GM21825 (cell line): ENCODE results near the gene TEAD1.
A peak's percentile ranks its signal among the peaks of the same experiment; 100 is the strongest.

ENCODE experiments used
- ATAC-seq: cut with Tn5 transposase; IDR thresholded peaks from one replicate; pipeline ENCODE4 v1.9.1; 2021; ENCODE audit warnings: mild to moderate bottlenecking, moderate library complexity; ENCODE audit not compliant: unreplicated experiment

The TEAD1 gene

DNA sequence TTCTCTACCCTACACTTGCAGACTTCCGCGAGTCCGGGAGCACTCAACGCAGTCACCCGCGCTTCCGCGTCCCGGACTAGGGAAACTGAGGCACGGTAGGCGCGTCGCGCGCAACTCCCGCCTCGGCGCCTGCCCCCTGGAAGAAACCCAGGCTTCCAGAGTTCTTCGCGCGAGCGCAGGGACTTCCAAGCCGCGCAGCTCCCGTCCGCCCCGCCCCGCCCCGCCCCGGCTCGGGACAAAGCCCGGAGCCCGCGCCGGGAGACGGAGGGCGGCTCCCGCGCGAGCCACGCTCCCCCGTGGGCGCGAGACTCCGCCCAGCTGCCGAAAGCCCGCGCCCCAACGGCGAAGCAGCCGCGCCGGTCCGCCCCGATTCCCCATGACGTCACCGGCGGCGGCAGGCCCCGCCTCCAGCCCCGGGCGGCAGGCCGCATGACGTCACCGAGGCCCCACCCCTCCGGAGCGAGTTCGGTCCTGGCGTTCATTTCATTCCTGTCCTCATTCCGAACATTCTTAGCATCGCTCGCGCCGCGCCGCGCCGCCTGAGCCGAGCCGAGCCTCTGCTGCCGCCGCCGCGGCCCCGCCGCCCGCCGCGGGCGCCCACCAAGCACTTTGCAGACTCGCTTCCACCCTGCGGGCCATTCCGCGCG is at the start of gene TEAD1:
Gene TEAD1, plus strand, starts transcription at position 498 of the 647 bp plus-strand sequence.
- peak; percentile 89 for ATAC-seq

GRCh38 chr11:12624595-12624994 is 49.6 kb upstream of the TEAD1 start:
- no peak for ATAC-seq

DNA sequence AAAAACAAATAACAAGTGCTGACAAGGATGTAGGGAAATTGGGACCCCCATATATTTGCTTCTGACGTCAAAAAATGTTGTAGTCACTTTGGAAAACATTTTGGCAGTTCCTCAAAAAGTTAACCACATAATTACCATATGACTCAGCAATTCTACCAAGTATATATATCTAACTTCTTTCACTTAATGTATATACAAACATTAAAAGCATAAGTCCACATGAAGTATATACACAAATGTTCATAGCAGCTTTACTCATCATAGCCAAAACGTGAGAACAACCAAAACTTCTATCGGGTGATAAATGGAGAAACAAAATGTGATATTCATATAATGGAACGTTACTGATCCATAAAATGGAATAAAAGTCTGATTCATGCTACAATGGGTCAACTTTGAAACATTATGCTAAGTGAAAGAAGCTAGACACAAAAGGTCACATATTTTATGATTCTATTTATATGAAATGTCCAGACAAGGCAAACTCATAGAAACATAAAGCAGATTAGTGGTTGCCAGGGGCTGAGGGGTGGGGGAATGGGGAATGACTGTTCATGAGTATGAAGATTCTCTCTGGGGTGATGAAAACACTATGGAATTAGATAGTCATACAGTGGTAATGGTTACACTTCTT is 48.7 kb upstream of the TEAD1 start:
- no peak for ATAC-seq

GRCh38 chr11:12626616-12627015 is 47.6 kb upstream of the TEAD1 start:
- ATAC-seq, result no peak

- no peak for ATAC-seq
Observed at GRCh38 chr11:12628314-12628713, 45.9 kb upstream of the TEAD1 start.

DNA sequence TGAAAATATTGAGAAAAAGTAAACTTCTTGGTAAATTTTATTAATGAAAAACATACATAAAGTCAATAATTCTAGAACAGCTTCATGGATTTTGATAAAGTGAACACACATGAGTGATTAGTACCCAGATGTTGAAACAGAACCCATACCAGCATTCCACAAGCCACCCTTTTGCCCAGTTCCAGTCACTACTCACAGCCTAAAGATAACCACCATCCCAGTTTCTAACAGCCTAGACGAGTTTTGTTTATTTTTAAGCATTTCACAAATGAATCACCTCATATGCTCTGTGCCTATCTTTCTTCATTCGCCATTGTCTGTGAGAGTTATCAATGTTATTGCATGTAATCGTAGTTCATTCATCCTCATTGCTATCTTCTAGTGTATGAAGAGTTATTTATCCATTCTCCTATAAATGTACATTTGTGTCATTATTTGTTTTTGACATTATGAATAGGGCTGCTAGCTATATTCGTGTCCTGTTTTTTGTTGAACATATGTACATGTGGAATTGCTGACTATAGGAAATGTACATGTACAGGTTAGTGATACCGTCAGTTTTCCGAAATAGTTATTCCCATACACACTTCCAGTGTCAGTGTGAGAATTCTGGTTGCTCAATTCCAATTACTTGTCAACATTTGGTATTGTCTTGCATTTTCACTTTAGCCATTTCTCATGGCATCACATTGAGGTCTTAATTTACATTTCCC is 44.5 kb upstream of the TEAD1 start:
- ATAC-seq, result no peak

- no peak for ATAC-seq
Observed at GRCh38 chr11:12631651-12632050, 42.6 kb upstream of the TEAD1 start.

DNA sequence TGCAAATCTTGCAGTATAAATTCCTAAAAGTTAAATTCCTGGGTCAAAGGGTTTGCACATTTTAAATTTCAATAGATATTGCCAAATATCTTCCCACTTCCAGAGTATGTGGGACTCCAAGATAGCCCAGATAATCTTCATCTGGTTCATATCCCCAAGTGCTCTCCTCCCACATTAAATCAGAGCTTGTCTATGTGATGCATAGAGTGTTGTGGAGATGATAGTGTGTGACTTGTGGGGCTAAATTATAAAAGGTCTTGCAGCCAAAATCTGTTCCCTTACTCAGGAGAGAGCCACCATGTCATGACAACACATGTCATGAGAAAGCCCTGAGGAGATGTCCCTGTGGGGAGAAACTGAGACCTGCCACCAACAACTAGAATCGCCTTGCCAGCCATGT is 39.9 kb upstream of the TEAD1 start:
- no peak for ATAC-seq

GRCh38 chr11:12636871-12637410 is 37.3 kb upstream of the TEAD1 start:
- no peak for ATAC-seq

GRCh38 chr11:12639388-12639787 is 34.8 kb upstream of the TEAD1 start:
- no peak for ATAC-seq

DNA sequence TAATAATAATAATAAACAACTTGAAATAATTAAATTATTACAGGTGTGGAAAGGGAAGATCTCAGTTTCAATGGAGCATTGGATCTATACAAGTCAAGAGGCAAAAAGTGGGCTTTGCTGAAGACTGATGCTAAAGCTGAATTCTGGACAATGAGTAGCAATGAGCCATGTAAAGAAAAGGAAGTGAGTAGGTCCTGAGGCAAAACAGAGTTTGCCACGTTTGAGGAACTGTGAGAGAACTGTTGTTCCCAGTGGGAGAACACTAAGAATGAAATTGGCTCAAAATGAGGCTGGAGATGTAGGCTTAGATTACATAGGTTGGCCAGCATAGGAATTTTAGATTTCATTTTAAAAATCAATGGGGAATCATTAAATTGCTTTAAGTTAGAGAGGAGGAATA is 33.9 kb upstream of the TEAD1 start:
- no peak for ATAC-seq

- no peak for ATAC-seq
Observed at GRCh38 chr11:12640926-12641849, 33.0 kb upstream of the TEAD1 start.

- ATAC-seq, result no peak
Observed at GRCh38 chr11:12642040-12642439, 32.2 kb upstream of the TEAD1 start.

DNA sequence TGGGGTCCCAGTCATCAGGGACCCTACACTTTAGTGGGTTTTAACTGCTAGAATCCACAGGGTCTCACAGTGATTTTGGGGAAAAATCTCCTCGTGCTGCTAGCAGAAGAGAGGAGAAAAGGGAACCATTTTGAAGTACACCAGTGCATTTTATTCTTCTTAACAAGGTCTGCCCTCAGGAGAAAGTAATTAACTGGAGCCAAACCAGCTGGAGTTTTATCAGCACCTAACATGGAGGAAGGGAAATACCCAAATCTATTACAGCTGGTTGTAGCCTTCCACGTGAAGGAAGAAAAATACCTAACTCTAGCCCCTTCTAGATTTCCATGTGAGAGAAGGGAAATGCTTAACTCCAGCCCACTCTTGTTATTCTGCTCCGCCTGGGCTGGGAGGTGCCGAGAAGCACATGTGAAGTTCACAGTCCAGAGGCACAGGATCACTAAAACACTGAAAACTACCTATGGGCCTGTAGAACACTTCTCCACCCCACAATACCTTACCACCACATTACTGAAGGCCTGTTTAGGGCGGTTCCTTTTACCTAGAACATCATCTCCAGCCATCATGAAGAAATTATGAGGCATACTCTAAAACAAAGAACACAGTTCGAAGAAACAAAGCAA is 31.3 kb upstream of the TEAD1 start:
- no peak for ATAC-seq

GRCh38 chr11:12646478-12646877 is 27.7 kb upstream of the TEAD1 start:
- no peak for ATAC-seq

DNA sequence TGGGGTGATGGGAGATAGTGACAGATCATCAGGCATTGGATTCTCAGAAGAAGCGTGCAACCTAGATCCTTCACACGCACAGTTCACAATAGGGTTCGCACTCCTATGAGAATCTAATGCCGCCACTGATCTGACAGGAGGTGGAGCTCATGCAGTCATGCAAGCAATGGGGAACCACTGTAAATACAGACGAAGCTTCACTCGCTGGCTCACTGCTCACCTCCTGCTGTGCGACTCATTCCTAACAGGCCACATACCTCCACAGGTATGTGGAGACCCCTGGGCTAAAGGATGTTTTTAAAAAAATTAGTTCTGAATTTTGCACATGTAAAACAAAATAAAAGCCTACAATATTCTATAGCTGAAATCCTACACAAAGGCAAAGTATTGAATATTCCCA is 20.5 kb upstream of the TEAD1 start:
- ATAC-seq, result no peak

DNA sequence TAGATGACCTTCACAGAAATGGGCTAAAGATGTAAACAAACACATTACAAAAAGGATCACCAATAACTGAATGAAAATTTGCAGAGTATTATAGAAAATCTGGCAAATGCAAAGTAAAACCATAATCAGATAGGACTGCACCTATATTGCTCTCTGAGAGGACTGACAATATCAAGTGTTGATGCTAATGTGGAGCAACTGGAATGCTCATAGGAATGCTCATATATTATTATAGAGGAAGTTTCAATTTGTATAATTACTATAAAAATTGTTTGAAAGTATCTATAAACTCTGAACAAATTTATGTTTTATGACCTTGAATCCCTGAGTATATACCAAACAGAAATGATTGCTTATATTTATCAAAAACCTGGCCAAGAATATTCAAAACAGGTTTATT is 18.4 kb upstream of the TEAD1 start:
- ATAC-seq, result no peak

DNA sequence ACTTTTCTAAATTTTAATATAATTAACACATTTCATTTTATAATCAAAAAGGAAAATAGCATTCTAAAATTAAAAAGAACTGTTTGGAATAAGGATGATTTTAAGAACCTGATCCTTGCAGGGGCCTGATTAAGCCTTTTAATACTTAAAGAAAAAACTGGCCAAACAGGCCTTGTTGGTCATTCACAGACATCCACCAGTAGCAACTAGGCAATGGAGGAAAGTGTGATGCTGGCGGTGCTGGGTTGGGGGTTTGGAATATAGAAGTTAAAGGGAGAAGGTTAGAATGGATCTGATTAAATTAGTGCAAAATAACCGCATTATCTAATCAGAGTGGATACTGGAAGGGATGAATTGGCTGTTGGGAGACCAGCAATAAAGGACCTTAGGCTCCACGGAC is 16.9 kb upstream of the TEAD1 start:
- no peak for ATAC-seq

- ATAC-seq, result no peak
Observed at GRCh38 chr11:12657981-12658380, 16.2 kb upstream of the TEAD1 start.

GRCh38 chr11:12662101-12662689 is 12.0 kb upstream of the TEAD1 start:
- no peak for ATAC-seq
